Measurements from ENCODE around the gene LGR4.
"Not testable (repeated sequence)": the region's sequence is repeated elsewhere in the genome, so short reads cannot be mapped to it uniquely, and the experiment has no call there.

The LGR4 gene

GRCh38 chr11:27339941-27340340, 132.6 kb downstream of the LGR4 start:
- no peak overlapping the region for H3K4me3 ChIP-seq (ENCODE audit: low read depth, low read length)
- POLR2A ChIA-PET, result no interaction called here
- CTCF ChIA-PET, result interaction anchor here (0.7 to 1.2 kb wide), 3 partner anchors 55 to 156 kb away, joined by 3 to 4 read pairs (median 4); no protein-coding TSS in a partner anchor

GRCh38 chr11:27334764-27335163, 137.8 kb downstream of the LGR4 start:
- H3K36me3 ChIP-seq (ENCODE audit: control insufficient read depth in 2 of 2, insufficient read depth in 1 of 2, low read length in 2 of 2), result peaks cover 7 to 15% of the 10 kb centered on the region in 2 experiments
- H3K4me3 ChIP-seq (ENCODE audit: low read depth, low read length); H3K27ac ChIP-seq (ENCODE audit: extremely low read depth, low read depth, low read length); H3K4me1 ChIP-seq (ENCODE audit: control insufficient read depth, insufficient read depth, low read length); CTCF ChIA-PET; H3K9me3 ChIP-seq (ENCODE audit: control insufficient read depth, insufficient read depth, low read depth, low read length); POLR2A ChIA-PET: not testable (repeated sequence)

More at GRCh38 chr11:27339941-27340340, 132.6 kb downstream of the LGR4 start:
- Histone ChIP-seq H3K27ac (ENCODE audit: extremely low read depth, low read depth, low read length) (no peak overlapping the region), H3K4me1 (ENCODE audit: control insufficient read depth, insufficient read depth, low read length) (no peaks in the 10 kb centered on the region), H3K36me3 (ENCODE audit: control insufficient read depth in 2 of 2, insufficient read depth in 1 of 2, low read length in 2 of 2) (peaks cover 7 to 18% of the 10 kb centered on the region in 2 experiments), H3K9me3 (ENCODE audit: control insufficient read depth, insufficient read depth, low read depth, low read length) (no peaks in the 10 kb centered on the region)
- TF ChIP-seq ZNF157 (tag by site-specific recombination; IDR thresholded peaks at IDR 0.05), result no peak
- no peak for TF ChIP-seq OVOL3 (tag by site-specific recombination; IDR thresholded peaks at IDR 0.05)
- no peak for TF ChIP-seq WT1 (tag by site-specific recombination; IDR thresholded peaks at IDR 0.05)

- H3K4me3 ChIP-seq (ENCODE audit: low read depth, low read length), result no peak overlapping the region
- TF ChIP-seq PRDM10 (tag by site-specific recombination; IDR thresholded peaks at IDR 0.05) (no peak), ZFHX2 (tag by site-specific recombination; conservative IDR thresholded peaks at IDR 0.05) (no peak), TRIM28 (IDR thresholded peaks at IDR 0.05; ENCODE audit: borderline replicate concordance, low read length) (no peak), ZNF114 (tag by site-specific recombination; IDR thresholded peaks at IDR 0.05) (no peak), ZBTB1 (tag by site-specific recombination; IDR thresholded peaks at IDR 0.05) (no peak), ZNF621 (tag by site-specific recombination; IDR thresholded peaks at IDR 0.05) (no peak), ZBTB48 (tag by site-specific recombination; IDR thresholded peaks at IDR 0.05) (no peak), ZNF843 (tag by site-specific recombination; IDR thresholded peaks at IDR 0.05) (no peak), ZNF660 (tag by site-specific recombination; IDR thresholded peaks at IDR 0.05) (no peak), ZNF311 (tag by site-specific recombination; IDR thresholded peaks at IDR 0.05; ENCODE audit: borderline replicate concordance) (no peak), ZBTB10 (tag by site-specific recombination; IDR thresholded peaks at IDR 0.05) (no peak), ZNF837 (tag by site-specific recombination; IDR thresholded peaks at IDR 0.05) (no peak), ZSCAN16 (tag by site-specific recombination; IDR thresholded peaks at IDR 0.05) (no peak), ZNF513 (tag by site-specific recombination; IDR thresholded peaks at IDR 0.05) (no peak), ZNF664 (tag by site-specific recombination; IDR thresholded peaks at IDR 0.05) (no peak), ZNF274 (IDR thresholded peaks at IDR 0.05; ENCODE audit: low read length) (no peak), ZNF274 (tag by site-specific recombination; IDR thresholded peaks at IDR 0.05; ENCODE audit: borderline replicate concordance) (no peak), ZSCAN4 (tag by site-specific recombination; IDR thresholded peaks at IDR 0.05) (no peak), KLF1 (tag by site-specific recombination; IDR thresholded peaks at IDR 0.05) (no peak)
- ChIA-PET CTCF (interaction anchor here (0.6 kb wide), 1 partner anchor 200 kb away, joined by 3 read pairs; no protein-coding TSS in a partner anchor), POLR2A (interaction anchor here (0.6 kb wide), 1 partner anchor 141 kb away, joined by 6 read pairs; the partner anchor contains the start of gene LGR4)
- H3K27ac ChIP-seq (ENCODE audit: extremely low read depth, low read depth, low read length), result no peak overlapping the region
- H3K9me3 ChIP-seq (ENCODE audit: control insufficient read depth, insufficient read depth, low read depth, low read length), result no peaks in the 10 kb centered on the region
- no peaks in the 10 kb centered on the region for H3K4me1 ChIP-seq (ENCODE audit: control insufficient read depth, insufficient read depth, low read length)
- peaks cover 7 to 11% of the 10 kb centered on the region in 2 experiments; a peak in 2 of 3 replicates for H3K36me3 ChIP-seq (ENCODE audit: control insufficient read depth in 2 of 2, insufficient read depth in 1 of 2, low read length in 2 of 2)
Measured at GRCh38 chr11:27331981-27332380, 140.6 kb downstream of the LGR4 start.
